GM23248 (cell line): ENCODE data around the gene ZSWIM3.

Source experiments
- EZH2 ChIP-seq: fragments of 200-600 bp; sonication (generic); IDR thresholded peaks from 2 replicates; pipeline ENCODE4 v1.6.1; 2018; ENCODE audit warnings: antibody characterized with exemption, mild to moderate bottlenecking; ENCODE audit not compliant: insufficient read depth, poor library complexity, severe bottlenecking
- EZH2phosphoT487 ChIP-seq: fragments of 200-600 bp; sonication (generic); IDR thresholded peaks from 2 replicates; pipeline ENCODE4 v1.6.1; 2018; ENCODE audit warnings: antibody characterized with exemption, moderate library complexity, mild to moderate bottlenecking, low read depth; ENCODE audit not compliant: insufficient read depth

- no peak for TF ChIP-seq EZH2
- TF ChIP-seq EZH2phosphoT487, result no peak
Observed at GRCh38 chr20:45857882-45858216, 435 bp downstream of the ZSWIM3 start.
